H1 (cell line): ENCODE results near the gene RNASEH2A. TPM values are rescaled to one million over a fixed set of nuclear protein-coding genes. Genes with fewer than 3 reads are reported as not detected.

Experiments used
- CTCF ChIA-PET: fragments of 300-600 bp; sonication (Branson Sonifier 250); formaldehyde crosslinking; loops from one replicate; lab custom pipeline; 2021; ENCODE audit not compliant: partially characterized antibody; lab: Charles Lee
- POLR2A ChIA-PET: fragments of 300-600 bp; sonication (Branson Sonifier 250); formaldehyde crosslinking; loops from one replicate; lab custom pipeline; 2021; ENCODE audit warnings: inconsistent platforms; ENCODE audit not compliant: partially characterized antibody; lab: Charles Lee
- DNase-seq, 2 experiments: peaks; one replicate each; pipeline versions ENCODE4 v3.0.0 to v3.0.0-alpha.2; 2010 to 2022; ENCODE audit warnings: low spot score in 2 of 2, low read depth in 1 of 2, mixed read lengths in 1 of 2
- FAIRE-seq: peaks from 2 replicates; lab custom pipeline; 2011; peaks lifted over from hg19 to GRCh38; lab: Jason Lieb, UNC
- H2AFZ ChIP-seq: 2 replicates; pipeline ENCODE4 v1.8.1; 2012; ENCODE audit warnings: low read length, inconsistent platforms
- H2AK5ac ChIP-seq: 2 replicates; pipeline ENCODE4 v1.6.1; 2013; ENCODE audit warnings: low read depth, low read length
- H2BK120ac ChIP-seq: replicated peaks from 2 replicates; pipeline ENCODE3; 2013; ENCODE audit warnings: low read depth, low read length, inconsistent platforms
- H2BK12ac ChIP-seq: 2 replicates; pipeline ENCODE4 v1.6.1; 2013; ENCODE audit warnings: low read depth, low read length
- H2BK15ac ChIP-seq: 2 replicates; pipeline ENCODE4 v1.6.1; 2013; ENCODE audit warnings: low read length
- H2BK20ac ChIP-seq: 2 replicates; pipeline ENCODE4 v1.6.1; 2013; ENCODE audit warnings: low read length
- H2BK5ac ChIP-seq: 2 replicates; pipeline ENCODE4 v1.6.1; 2013; ENCODE audit warnings: low read depth, low read length
- H3K14ac ChIP-seq: 2 replicates; pipeline ENCODE4 v1.6.1; 2013; ENCODE audit warnings: inconsistent platforms; ENCODE audit not compliant: insufficient read length
- H3K18ac ChIP-seq: 2 replicates; pipeline ENCODE4 v1.6.1; 2013; ENCODE audit warnings: low read length; ENCODE audit errors: extremely low read depth
- H3K23ac ChIP-seq: 2 replicates; pipeline ENCODE4 v1.6.1; 2013; ENCODE audit warnings: inconsistent platforms; ENCODE audit not compliant: insufficient read length
- H3K23me2 ChIP-seq: 2 replicates; pipeline ENCODE4 v1.6.1; 2013; ENCODE audit warnings: low read depth, low read length
- H3K27ac ChIP-seq: 2 replicates; pipeline ENCODE4 v1.6.1; 2011; ENCODE audit warnings: low read depth, low read length, inconsistent platforms
- H3K27me3 ChIP-seq, 4 experiments: replicated peaks in 1 of 4; 1 replicate in 1 of 4; 2 replicates in 3 of 4; pipeline versions ENCODE4 v1.6.1 to v1.8.1; 2011 to 2013; ENCODE audit warnings: low read length in 3 of 4, mild to moderate bottlenecking in 3 of 4, inconsistent platforms in 2 of 4, mixed read lengths in 2 of 4, moderate library complexity in 1 of 4; ENCODE audit not compliant: control insufficient read depth in 3 of 4, insufficient read depth in 3 of 4; ENCODE audit errors: extremely low read depth in 1 of 4
- H3K36me3 ChIP-seq, 4 experiments: 2 replicates each; pipeline versions ENCODE4 v1.6.1 to v1.8.1; 2011 to 2013; ENCODE audit warnings: mild to moderate bottlenecking in 4 of 4, low read length in 3 of 4, moderate library complexity in 2 of 4, control low read depth in 1 of 4, inconsistent platforms in 1 of 4; ENCODE audit not compliant: insufficient read depth in 4 of 4, control insufficient read depth in 2 of 4
- H3K4ac ChIP-seq: replicated peaks from 2 replicates; pipeline ENCODE3; 2013; ENCODE audit warnings: low read length, low read depth, mixed read lengths, inconsistent platforms; ENCODE audit not compliant: insufficient read length
- H3K4me1 ChIP-seq, 4 experiments: replicated peaks in 1 of 4; 1 replicate in 1 of 4; 2 replicates in 3 of 4; pipeline versions ENCODE4 v1.6.1 to v1.8.1; 2011 to 2013; ENCODE audit warnings: low read length in 3 of 4, inconsistent platforms in 2 of 4, mixed read lengths in 1 of 4; ENCODE audit not compliant: insufficient read depth in 4 of 4, control insufficient read depth in 3 of 4
- H3K4me2 ChIP-seq, 2 experiments: 2 replicates each; pipeline versions ENCODE4 v1.6.1 to v1.8.1; 2011 to 2013; ENCODE audit warnings: low read depth in 2 of 2, low read length in 2 of 2, control low read depth in 1 of 2, inconsistent platforms in 1 of 2, mild to moderate bottlenecking in 1 of 2; ENCODE audit not compliant: insufficient read depth in 1 of 2
- H3K4me3 ChIP-seq, 4 experiments: fragments of 200-600, 300-600 bp in 1 of 4; sonication (generic), shearing (Covaris generic), sonication (Bioruptor Twin) in 1 of 4; 2 replicates each; pipeline versions ENCODE4 v1.5.1 to v1.8.1; 2011 to 2016; ENCODE audit warnings: low read length in 4 of 4, low read depth in 3 of 4, control low read depth in 2 of 4, inconsistent platforms in 2 of 4, mild to moderate bottlenecking in 2 of 4, mixed read lengths in 1 of 4, moderate library complexity in 1 of 4; ENCODE audit not compliant: insufficient read depth in 2 of 4; ENCODE audit errors: extremely low read depth in 1 of 4
- H3K56ac ChIP-seq: replicated peaks from 2 replicates; pipeline ENCODE3; 2013; ENCODE audit warnings: low read depth, mild to moderate bottlenecking, mixed read lengths, low read length, inconsistent platforms; ENCODE audit not compliant: insufficient read length
- H3K79me1 ChIP-seq: 2 replicates; pipeline ENCODE4 v1.6.1; 2013; ENCODE audit warnings: low read depth, low read length, control low read depth
- H3K79me2 ChIP-seq, 2 experiments: 2 replicates each; pipeline versions ENCODE4 v1.6.1 to v1.8.1; 2012 to 2013; ENCODE audit warnings: low read length in 2 of 2, mild to moderate bottlenecking in 2 of 2, inconsistent platforms in 1 of 2; ENCODE audit not compliant: insufficient read depth in 2 of 2, control insufficient read depth in 1 of 2
- H3K9ac ChIP-seq, 4 experiments: replicated peaks in 1 of 4; 1 replicate in 1 of 4; 2 replicates in 3 of 4; pipeline versions ENCODE4 v1.6.1 to v1.8.1; 2011 to 2013; ENCODE audit warnings: low read depth in 3 of 4, low read length in 3 of 4, control low read depth in 2 of 4, mild to moderate bottlenecking in 2 of 4, moderate library complexity in 2 of 4, inconsistent platforms in 1 of 4; ENCODE audit errors: extremely low read depth in 1 of 4
- H3K9me3 ChIP-seq, 2 experiments: 2 replicates each; pipeline versions ENCODE4 v1.6.1 to v1.8.1; 2012 to 2013; ENCODE audit warnings: mild to moderate bottlenecking in 2 of 2, moderate library complexity in 2 of 2, control low read depth in 1 of 2, inconsistent platforms in 1 of 2, low read depth in 1 of 2, low read length in 1 of 2, mixed read lengths in 1 of 2; ENCODE audit not compliant: insufficient read depth in 2 of 2
- H4K20me1 ChIP-seq, 2 experiments: replicated peaks in 1 of 2; 2 replicates each; pipeline versions ENCODE3 to v1.8.1; 2011 to 2013; ENCODE audit warnings: inconsistent platforms in 2 of 2, low read length in 2 of 2, mild to moderate bottlenecking in 1 of 2; ENCODE audit not compliant: insufficient read depth in 2 of 2, control insufficient read depth in 1 of 2
- H4K5ac ChIP-seq: 2 replicates; pipeline ENCODE4 v1.6.1; 2013; ENCODE audit warnings: low read length, low read depth, mixed read lengths, inconsistent platforms; ENCODE audit not compliant: insufficient read length
- H4K8ac ChIP-seq: 2 replicates; pipeline ENCODE4 v1.8.0; 2013; ENCODE audit warnings: mild to moderate bottlenecking, moderate library complexity, low read length, inconsistent platforms; ENCODE audit not compliant: insufficient read depth; ENCODE audit errors: extremely low read depth
- H4K91ac ChIP-seq: replicated peaks from 2 replicates; pipeline ENCODE3; 2013; ENCODE audit warnings: low read length, mixed read lengths, inconsistent platforms; ENCODE audit not compliant: insufficient read length
- BCL11A ChIP-seq, 2 experiments: IDR thresholded peaks; one replicate each; pipeline ENCODE4 v1.6.1; 2011; ENCODE audit warnings: low read depth in 2 of 2, low read length in 2 of 2, mild to moderate bottlenecking in 2 of 2
- CTBP2 ChIP-seq: IDR thresholded peaks from 2 replicates; pipeline ENCODE4 v1.7.0; 2011; ENCODE audit warnings: borderline replicate concordance, mild to moderate bottlenecking, moderate library complexity, mixed read lengths, low read length; ENCODE audit not compliant: insufficient read depth, insufficient read length
- CTCF ChIP-seq, 3 experiments: IDR thresholded peaks; 1 replicate in 2 of 3; 2 replicates in 1 of 3; pipeline versions ENCODE4 v1.5.1 to v1.6.1; 2011; ENCODE audit warnings: low read length in 3 of 3, mild to moderate bottlenecking in 3 of 3, inconsistent platforms in 2 of 3, low read depth in 1 of 3, moderate library complexity in 1 of 3; ENCODE audit not compliant: insufficient read depth in 1 of 3; ENCODE audit errors: control extremely low read depth in 1 of 3
- E2F6 ChIP-seq: IDR thresholded peaks from 2 replicates; pipeline ENCODE4 v1.6.1; 2012; ENCODE audit warnings: inconsistent platforms
- JUN ChIP-seq: IDR thresholded peaks from 2 replicates; pipeline ENCODE4 v1.6.1; 2011; ENCODE audit warnings: low read depth, mild to moderate bottlenecking, improper control_type of control experiment, low read length
- KDM1A ChIP-seq: fragments of 200-600, 300-600 bp; sonication (generic); IDR thresholded peaks from 2 replicates; pipeline ENCODE4 v1.7.1; 2016; ENCODE audit warnings: mild to moderate bottlenecking, low read length, borderline replicate concordance
- NRF1 ChIP-seq: IDR thresholded peaks from 2 replicates; pipeline ENCODE4 v1.6.1; 2011; ENCODE audit warnings: mild to moderate bottlenecking, low read depth, low read length, improper control_type of control experiment
- RBBP5 ChIP-seq: IDR thresholded peaks from 2 replicates; pipeline ENCODE4 v1.7.1; 2012; ENCODE audit warnings: low read depth, mild to moderate bottlenecking, inconsistent platforms, low read length, moderate library complexity, borderline replicate concordance
- SP4 ChIP-seq: IDR thresholded peaks from 2 replicates; pipeline ENCODE4 v1.6.1; 2012; ENCODE audit warnings: low read length, inconsistent platforms
- WGBS, 2 experiments: shearing (Covaris generic) in 1 of 2; methylation state at CpG; one replicate each; pipeline versions ENCODE4 v1.1.6 to v1.1.7; 2013 to 2015; ENCODE audit warnings: low lambda C conversion rate in 2 of 2, mixed read lengths in 2 of 2, inconsistent platforms in 1 of 2, low coverage in 1 of 2, missing lambda C conversion rate in 1 of 2; ENCODE audit not compliant: insufficient replicate concordance in 2 of 2, insufficient coverage in 1 of 2, insufficient read length in 1 of 2; ENCODE audit errors: extremely low coverage in 1 of 2, missing lambda C conversion rate in 1 of 2; 5-methylcytosine and 5-hydroxymethylcytosine counted together
- polyA plus RNA-seq, 7 experiments: library from polyadenylated mRNA; depleted of rRNA in 3 of 7; stranded (reverse) in 5 of 7; unstranded in 2 of 7; fragments of >200 nt in 5 of 7; fragments of 200-250 nt in 2 of 7; gene quantifications; 1 replicate in 5 of 7; 2 replicates in 1 of 7; 4 replicates in 1 of 7; pipeline versions ENCODE4 v1.2.1 to v1.2.3, GENCODE V29; 2011 to 2013; ENCODE audit warnings: missing spikeins in 2 of 7, mixed read lengths in 2 of 7
- total RNA-seq: library from RNA; stranded (reverse); fragmentation: NEBNext Ultra II Directional; extraction: Animal tissue kit (Norgen Biotek cat#: 25700); gene quantifications from 2 replicates; pipeline ENCODE4 v1.2.1, GENCODE V29; 2021

The RNASEH2A gene
- total and polyA plus RNA-seq, 2 of the 8 experiments (the other 6 are each of a cell fraction or from before 2014, with no cell fraction given): 67.5 to 120 TPM

GRCh38 chr19:12787458-12787857, 18.9 kb upstream of the RNASEH2A start:
- Histone ChIP-seq H2BK12ac (no peak overlapping the region), H3K79me2 (no peaks in the 10 kb centered on the region), H3K4me1 (peaks cover 16 to 43% (median 24%) of the 10 kb centered on the region in 4 experiments), H3K4me3 (no peak overlapping the region), H2AFZ (no peak overlapping the region), H3K56ac (no peak overlapping the region), H2BK20ac (no peak overlapping the region), H3K9me3 (no peaks in the 10 kb centered on the region), H3K27me3 (peaks cover 0 to 16% (median 11%) of the 10 kb centered on the region in 4 experiments; a peak in 5 of 7 replicates), H3K36me3 (no peaks in the 10 kb centered on the region), H3K9ac (no peak overlapping the region), H2AK5ac (no peak overlapping the region; the same call in 1 of the 2 replicates), H3K23me2 (peaks cover 31% of the 10 kb centered on the region; the same call in 1 of the 2 replicates), H3K23ac (no peak overlapping the region), H3K4me2 (no peak overlapping the region), H4K91ac (no peak overlapping the region), H4K8ac (no peak overlapping the region), H3K14ac (no peak overlapping the region)
- FAIRE-seq (no peak), DNase-seq (no peak)
- WGBS, 2 experiments: 91% methylated on average over 10 of the region's 10 CpGs; no CpG with 5 or more reads in 1 of the 2 experiments
- CTCF ChIA-PET: interaction anchor here (0.7 to 4.5 kb wide), 5 partner anchors 9 to 27 kb away, joined by 3 to 39 read pairs (median 14); partner anchors contain the start of genes PRDX2 and THSD8
- no peak for TF ChIP-seq CTCF (IDR thresholded peaks at IDR 0.05; ENCODE audit: control extremely low read depth in 1 of 3, insufficient read depth in 1 of 3, low read depth in 1 of 3, low read length in 3 of 3)
- no peak for TF ChIP-seq NRF1
- no peak for TF ChIP-seq SP4
- TF ChIP-seq BCL11A (IDR thresholded peaks at IDR 0.05; ENCODE audit: low read depth in 2 of 2, low read length in 2 of 2): no peak
- no peak for TF ChIP-seq JUN
- no peak for TF ChIP-seq RBBP5
- TF ChIP-seq E2F6: no peak
- no peak for TF ChIP-seq KDM1A
- no peak for TF ChIP-seq CTBP2
- TF ChIP-seq, all 59 proteins: peak for 0
- H3K4ac ChIP-seq: no peak overlapping the region
- H4K5ac ChIP-seq: no peak overlapping the region
- peaks cover 0 to 1% of the 10 kb centered on the region in 2 experiments for H4K20me1 ChIP-seq
- POLR2A ChIA-PET: interaction anchor here (0.6 to 3.5 kb wide), 8 partner anchors 9 to 719 kb away, joined by 3 to 33 read pairs (median 5); partner anchors contain the start of genes GET3, HOOK2 and RNASEH2A
- H3K27ac ChIP-seq: no peak overlapping the region
- H3K79me1 ChIP-seq: no peaks in the 10 kb centered on the region; the same call in 1 of the 2 replicates
- no peak overlapping the region for H2BK5ac ChIP-seq
- no peak overlapping the region for H2BK15ac ChIP-seq
- H2BK120ac ChIP-seq: no peak overlapping the region
- no peak overlapping the region for H3K18ac ChIP-seq
